ENCODE data around the gene GPR151.

GPR151 gene

GRCh38 chr5:146553446-146553845 is 37.5 kb upstream of the GPR151 start (continued):
- TF ChIP-seq FEZF1 (tag by site-specific recombination; IDR thresholded peaks at IDR 0.05) (no peak), ZBTB1 (tag by site-specific recombination; IDR thresholded peaks at IDR 0.05) (no peak), KLF8 (tag by site-specific recombination; IDR thresholded peaks at IDR 0.05) (no peak), ZNF449 (tag by site-specific recombination; IDR thresholded peaks at IDR 0.05) (no peak)

GRCh38 chr5:146549615-146550014 is 33.6 kb upstream of the GPR151 start:
- POLR2A ChIA-PET, result no interaction called here
- Histone ChIP-seq H3K27ac (ENCODE audit: extremely low read depth, low read depth, low read length) (no peak overlapping the region), H3K4me1 (ENCODE audit: control insufficient read depth, insufficient read depth, low read length) (no peaks in the 10 kb centered on the region), H3K4me3 (ENCODE audit: low read depth, low read length) (no peak overlapping the region), H3K36me3 (ENCODE audit: control insufficient read depth in 2 of 2, insufficient read depth in 1 of 2, low read length in 2 of 2) (no peaks in the 10 kb centered on the region), H3K9me3 (ENCODE audit: control insufficient read depth, insufficient read depth, low read depth, low read length) (no peaks in the 10 kb centered on the region)
- no peak for TF ChIP-seq ZNF280C (tag by site-specific recombination; IDR thresholded peaks at IDR 0.05)
- no peak for TF ChIP-seq ZSCAN18 (tag by site-specific recombination; IDR thresholded peaks at IDR 0.05)
- no peak for TF ChIP-seq ZNF391 (tag by site-specific recombination; IDR thresholded peaks at IDR 0.05; ENCODE audit: borderline replicate concordance, low read depth)
- TF ChIP-seq SETDB1 (IDR thresholded peaks at IDR 0.05; ENCODE audit: insufficient read length, low read length), result no peak
- no peak for TF ChIP-seq ZNF10 (tag by site-specific recombination; IDR thresholded peaks at IDR 0.05)
- no peak for TF ChIP-seq ZNF302 (tag by site-specific recombination; IDR thresholded peaks at IDR 0.05; ENCODE audit: low read depth)
- no peak for TF ChIP-seq ZNF510 (tag by site-specific recombination; IDR thresholded peaks at IDR 0.05; ENCODE audit: insufficient replicate concordance)
- no peak for TF ChIP-seq SALL2 (tag by site-specific recombination; IDR thresholded peaks at IDR 0.05; ENCODE audit: borderline replicate concordance)
- TF ChIP-seq MYNN (tag by site-specific recombination; IDR thresholded peaks at IDR 0.05; ENCODE audit: borderline replicate concordance), result no peak
- TF ChIP-seq ZXDB (tag by site-specific recombination; IDR thresholded peaks at IDR 0.05), result no peak
- no peak for TF ChIP-seq PATZ1 (tag by site-specific recombination; IDR thresholded peaks at IDR 0.05)
- CTCF ChIA-PET, result interaction anchor here (0.5 to 1.5 kb wide), 4 partner anchors 157 to 639 kb away, joined by 3 to 5 read pairs (median 4); no protein-coding TSS in a partner anchor

- no peaks in the 10 kb centered on the region for H3K4me1 ChIP-seq (ENCODE audit: control insufficient read depth, insufficient read depth, low read length)
- ChIA-PET CTCF (interaction anchor here (0.5 to 1.5 kb wide), 5 partner anchors 17 to 640 kb away, joined by 3 to 5 read pairs (median 3); no protein-coding TSS in a partner anchor), POLR2A (no interaction called here)
- H3K9me3 ChIP-seq (ENCODE audit: control insufficient read depth, insufficient read depth, low read depth, low read length), result no peaks in the 10 kb centered on the region
- H3K4me3 ChIP-seq (ENCODE audit: low read depth, low read length), result no peak overlapping the region
- H3K27ac ChIP-seq (ENCODE audit: extremely low read depth, low read depth, low read length), result no peak overlapping the region
- no peaks in the 10 kb centered on the region for H3K36me3 ChIP-seq (ENCODE audit: control insufficient read depth in 2 of 2, insufficient read depth in 1 of 2, low read length in 2 of 2)
- TF ChIP-seq ZNF416 (tag by site-specific recombination; IDR thresholded peaks at IDR 0.05) (no peak), ZNF266 (tag by site-specific recombination; IDR thresholded peaks at IDR 0.05; ENCODE audit: low read depth) (no peak), ZNF274 (IDR thresholded peaks at IDR 0.05; ENCODE audit: low read length) (no peak), ZNF274 (tag by site-specific recombination; IDR thresholded peaks at IDR 0.05; ENCODE audit: borderline replicate concordance) (no peak), ZNF596 (tag by site-specific recombination; IDR thresholded peaks at IDR 0.05) (no peak), ZNF138 (tag by site-specific recombination; IDR thresholded peaks at IDR 0.05; ENCODE audit: borderline replicate concordance) (no peak), ZSCAN4 (tag by site-specific recombination; IDR thresholded peaks at IDR 0.05) (no peak), ZNF10 (tag by site-specific recombination; IDR thresholded peaks at IDR 0.05) (no peak), ZNF202 (tag by site-specific recombination; IDR thresholded peaks at IDR 0.05; ENCODE audit: borderline replicate concordance) (no peak), ZNF621 (tag by site-specific recombination; IDR thresholded peaks at IDR 0.05) (no peak)
These were observed 32.9 kb upstream of the GPR151 start for GRCh38 chr5:146548781-146549449.
